ENCODE results near the gene TBP. TPM values are rescaled to one million over a fixed set of nuclear protein-coding genes. Genes with fewer than 3 reads are reported as not detected.

Gene TBP
- total RNA-seq, 1 experiment from 2014 or later: 20.6 TPM

GRCh38 chr6:170524172-170524502, 30.0 kb upstream of the TBP start:
- Mint-ChIP-seq H3K36me3 (peaks cover 6% of the 10 kb centered on the region), H3K27me3 (ENCODE audit: low read depth) (no peaks in the 10 kb centered on the region), H3K4me1 (peaks cover 13% of the 10 kb centered on the region), H3K9me3 (peaks cover 16% of the 10 kb centered on the region), H3K4me3 (no peak overlapping the region), H3K27ac (no peak overlapping the region)
- DNase-seq (ENCODE audit: low spot score) (no peak), ATAC-seq (no peak)
- CTCF ChIA-PET: interaction anchor here (0.8 to 1.3 kb wide), 2 partner anchors 561 to 693 kb away, joined by 3 read pairs; no protein-coding TSS in a partner anchor
- POLR2A ChIA-PET: no interaction called here
- TF ChIP-seq TEAD4 (CRISPR knock-in tag; IDR thresholded peaks at IDR 0.05): no peak
- TF ChIP-seq IRF2 (CRISPR knock-in tag; IDR thresholded peaks at IDR 0.05; ENCODE audit: borderline replicate concordance, low read depth): no peak
- no peak for TF ChIP-seq HMGA2 (CRISPR knock-in tag; IDR thresholded peaks at IDR 0.05)
- no peak for TF ChIP-seq RELA (CRISPR knock-in tag; IDR thresholded peaks at IDR 0.05; ENCODE audit: borderline replicate concordance)
- TF ChIP-seq, protein P1, sequence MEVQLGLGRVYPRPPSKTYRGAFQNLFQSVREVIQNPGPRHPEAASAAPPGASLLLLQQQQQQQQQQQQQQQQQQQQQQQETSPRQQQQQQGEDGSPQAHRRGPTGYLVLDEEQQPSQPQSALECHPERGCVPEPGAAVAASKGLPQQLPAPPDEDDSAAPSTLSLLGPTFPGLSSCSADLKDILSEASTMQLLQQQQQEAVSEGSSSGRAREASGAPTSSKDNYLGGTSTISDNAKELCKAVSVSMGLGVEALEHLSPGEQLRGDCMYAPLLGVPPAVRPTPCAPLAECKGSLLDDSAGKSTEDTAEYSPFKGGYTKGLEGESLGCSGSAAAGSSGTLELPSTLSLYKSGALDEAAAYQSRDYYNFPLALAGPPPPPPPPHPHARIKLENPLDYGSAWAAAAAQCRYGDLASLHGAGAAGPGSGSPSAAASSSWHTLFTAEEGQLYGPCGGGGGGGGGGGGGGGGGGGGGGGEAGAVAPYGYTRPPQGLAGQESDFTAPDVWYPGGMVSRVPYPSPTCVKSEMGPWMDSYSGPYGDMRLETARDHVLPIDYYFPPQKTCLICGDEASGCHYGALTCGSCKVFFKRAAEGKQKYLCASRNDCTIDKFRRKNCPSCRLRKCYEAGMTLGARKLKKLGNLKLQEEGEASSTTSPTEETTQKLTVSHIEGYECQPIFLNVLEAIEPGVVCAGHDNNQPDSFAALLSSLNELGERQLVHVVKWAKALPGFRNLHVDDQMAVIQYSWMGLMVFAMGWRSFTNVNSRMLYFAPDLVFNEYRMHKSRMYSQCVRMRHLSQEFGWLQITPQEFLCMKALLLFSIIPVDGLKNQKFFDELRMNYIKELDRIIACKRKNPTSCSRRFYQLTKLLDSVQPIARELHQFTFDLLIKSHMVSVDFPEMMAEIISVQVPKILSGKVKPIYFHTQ (CRISPR knock-in tag; IDR thresholded peaks at IDR 0.05): no peak
- TF ChIP-seq, protein P2, sequence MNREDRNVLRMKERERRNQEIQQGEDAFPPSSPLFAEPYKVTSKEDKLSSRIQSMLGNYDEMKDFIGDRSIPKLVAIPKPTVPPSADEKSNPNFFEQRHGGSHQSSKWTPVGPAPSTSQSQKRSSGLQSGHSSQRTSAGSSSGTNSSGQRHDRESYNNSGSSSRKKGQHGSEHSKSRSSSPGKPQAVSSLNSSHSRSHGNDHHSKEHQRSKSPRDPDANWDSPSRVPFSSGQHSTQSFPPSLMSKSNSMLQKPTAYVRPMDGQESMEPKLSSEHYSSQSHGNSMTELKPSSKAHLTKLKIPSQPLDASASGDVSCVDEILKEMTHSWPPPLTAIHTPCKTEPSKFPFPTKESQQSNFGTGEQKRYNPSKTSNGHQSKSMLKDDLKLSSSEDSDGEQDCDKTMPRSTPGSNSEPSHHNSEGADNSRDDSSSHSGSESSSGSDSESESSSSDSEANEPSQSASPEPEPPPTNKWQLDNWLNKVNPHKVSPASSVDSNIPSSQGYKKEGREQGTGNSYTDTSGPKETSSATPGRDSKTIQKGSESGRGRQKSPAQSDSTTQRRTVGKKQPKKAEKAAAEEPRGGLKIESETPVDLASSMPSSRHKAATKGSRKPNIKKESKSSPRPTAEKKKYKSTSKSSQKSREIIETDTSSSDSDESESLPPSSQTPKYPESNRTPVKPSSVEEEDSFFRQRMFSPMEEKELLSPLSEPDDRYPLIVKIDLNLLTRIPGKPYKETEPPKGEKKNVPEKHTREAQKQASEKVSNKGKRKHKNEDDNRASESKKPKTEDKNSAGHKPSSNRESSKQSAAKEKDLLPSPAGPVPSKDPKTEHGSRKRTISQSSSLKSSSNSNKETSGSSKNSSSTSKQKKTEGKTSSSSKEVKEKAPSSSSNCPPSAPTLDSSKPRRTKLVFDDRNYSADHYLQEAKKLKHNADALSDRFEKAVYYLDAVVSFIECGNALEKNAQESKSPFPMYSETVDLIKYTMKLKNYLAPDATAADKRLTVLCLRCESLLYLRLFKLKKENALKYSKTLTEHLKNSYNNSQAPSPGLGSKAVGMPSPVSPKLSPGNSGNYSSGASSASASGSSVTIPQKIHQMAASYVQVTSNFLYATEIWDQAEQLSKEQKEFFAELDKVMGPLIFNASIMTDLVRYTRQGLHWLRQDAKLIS (CRISPR knock-in tag; IDR thresholded peaks at IDR 0.05; ENCODE audit: borderline replicate concordance): no peak
- no peak for TF ChIP-seq NFATC4 (CRISPR knock-in tag; IDR thresholded peaks at IDR 0.05)
- no peak for TF ChIP-seq ZBTB43 (CRISPR knock-in tag; IDR thresholded peaks at IDR 0.05)
- TF ChIP-seq SOX15 (CRISPR knock-in tag; IDR thresholded peaks at IDR 0.05): no peak
- no peak for TF ChIP-seq JUN (CRISPR knock-in tag; IDR thresholded peaks at IDR 0.05)
- TF ChIP-seq ZNF263 (CRISPR knock-in tag; IDR thresholded peaks at IDR 0.05; ENCODE audit: low read depth): no peak
- TF ChIP-seq, protein P3, sequence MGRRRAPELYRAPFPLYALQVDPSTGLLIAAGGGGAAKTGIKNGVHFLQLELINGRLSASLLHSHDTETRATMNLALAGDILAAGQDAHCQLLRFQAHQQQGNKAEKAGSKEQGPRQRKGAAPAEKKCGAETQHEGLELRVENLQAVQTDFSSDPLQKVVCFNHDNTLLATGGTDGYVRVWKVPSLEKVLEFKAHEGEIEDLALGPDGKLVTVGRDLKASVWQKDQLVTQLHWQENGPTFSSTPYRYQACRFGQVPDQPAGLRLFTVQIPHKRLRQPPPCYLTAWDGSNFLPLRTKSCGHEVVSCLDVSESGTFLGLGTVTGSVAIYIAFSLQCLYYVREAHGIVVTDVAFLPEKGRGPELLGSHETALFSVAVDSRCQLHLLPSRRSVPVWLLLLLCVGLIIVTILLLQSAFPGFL (CRISPR knock-in tag; IDR thresholded peaks at IDR 0.05; ENCODE audit: borderline replicate concordance): no peak
- TF ChIP-seq SMAD4 (CRISPR knock-in tag; IDR thresholded peaks at IDR 0.05): no peak
- TF ChIP-seq, protein P4, sequence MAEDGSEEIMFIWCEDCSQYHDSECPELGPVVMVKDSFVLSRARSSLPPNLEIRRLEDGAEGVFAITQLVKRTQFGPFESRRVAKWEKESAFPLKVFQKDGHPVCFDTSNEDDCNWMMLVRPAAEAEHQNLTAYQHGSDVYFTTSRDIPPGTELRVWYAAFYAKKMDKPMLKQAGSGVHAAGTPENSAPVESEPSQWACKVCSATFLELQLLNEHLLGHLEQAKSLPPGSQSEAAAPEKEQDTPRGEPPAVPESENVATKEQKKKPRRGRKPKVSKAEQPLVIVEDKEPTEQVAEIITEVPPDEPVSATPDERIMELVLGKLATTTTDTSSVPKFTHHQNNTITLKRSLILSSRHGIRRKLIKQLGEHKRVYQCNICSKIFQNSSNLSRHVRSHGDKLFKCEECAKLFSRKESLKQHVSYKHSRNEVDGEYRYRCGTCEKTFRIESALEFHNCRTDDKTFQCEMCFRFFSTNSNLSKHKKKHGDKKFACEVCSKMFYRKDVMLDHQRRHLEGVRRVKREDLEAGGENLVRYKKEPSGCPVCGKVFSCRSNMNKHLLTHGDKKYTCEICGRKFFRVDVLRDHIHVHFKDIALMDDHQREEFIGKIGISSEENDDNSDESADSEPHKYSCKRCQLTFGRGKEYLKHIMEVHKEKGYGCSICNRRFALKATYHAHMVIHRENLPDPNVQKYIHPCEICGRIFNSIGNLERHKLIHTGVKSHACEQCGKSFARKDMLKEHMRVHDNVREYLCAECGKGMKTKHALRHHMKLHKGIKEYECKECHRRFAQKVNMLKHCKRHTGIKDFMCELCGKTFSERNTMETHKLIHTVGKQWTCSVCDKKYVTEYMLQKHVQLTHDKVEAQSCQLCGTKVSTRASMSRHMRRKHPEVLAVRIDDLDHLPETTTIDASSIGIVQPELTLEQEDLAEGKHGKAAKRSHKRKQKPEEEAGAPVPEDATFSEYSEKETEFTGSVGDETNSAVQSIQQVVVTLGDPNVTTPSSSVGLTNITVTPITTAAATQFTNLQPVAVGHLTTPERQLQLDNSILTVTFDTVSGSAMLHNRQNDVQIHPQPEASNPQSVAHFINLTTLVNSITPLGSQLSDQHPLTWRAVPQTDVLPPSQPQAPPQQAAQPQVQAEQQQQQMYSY (CRISPR knock-in tag; IDR thresholded peaks at IDR 0.05): no peak
